ENCODE results near the gene DDIT4L. TPM values are rescaled to one million over a fixed set of nuclear protein-coding genes. Genes with fewer than 3 reads are reported as not detected.

DDIT4L gene
- total and polyA plus RNA-seq, 2 of the 13 experiments (the other 11 are each of a cell fraction or from before 2014, with no cell fraction given) = not detected

DNA sequence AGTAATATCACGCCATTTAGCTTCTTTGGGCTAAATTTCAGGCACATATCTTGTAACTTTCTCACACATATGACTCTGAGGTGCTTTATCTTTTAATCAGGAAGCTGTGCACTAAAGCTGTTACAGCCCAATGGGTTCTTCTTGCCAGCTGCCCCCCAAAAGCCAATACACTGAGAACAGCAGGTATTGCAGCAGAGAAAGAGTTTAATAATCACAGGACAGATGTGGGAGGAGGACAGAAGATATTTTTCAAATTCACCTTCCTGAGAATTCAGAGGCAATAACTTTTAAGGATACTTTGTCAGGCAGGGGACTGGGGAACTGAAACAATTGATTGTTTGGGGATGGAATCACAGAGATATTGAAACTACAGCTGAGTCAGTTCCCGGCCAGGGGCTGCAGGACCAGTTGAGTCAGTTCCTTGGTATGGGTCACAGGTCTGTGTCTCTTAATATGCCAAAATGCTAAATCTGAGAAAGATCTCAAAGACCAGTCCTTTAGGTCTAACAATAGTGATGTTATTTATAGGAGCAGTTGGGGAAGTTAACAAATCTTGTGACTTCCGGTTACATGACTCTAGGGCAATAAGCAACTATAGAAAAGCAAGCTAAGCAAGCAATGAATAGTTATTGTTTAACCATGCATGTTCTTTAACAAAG lies 28.1 kb downstream of the DDIT4L start:
- no peaks in the 10 kb centered on the region for H3K4me1 ChIP-seq (ENCODE audit: insufficient read depth, low read length)
- TF ChIP-seq KMT2A (CRISPR knock-in tag; IDR thresholded peaks at IDR 0.05) (no peak), ZMYM3 (CRISPR knock-in tag; IDR thresholded peaks at IDR 0.05) (no peak), ZNF562 (CRISPR knock-in tag; IDR thresholded peaks at IDR 0.05; ENCODE audit: borderline replicate concordance) (no peak), ZNF792 (CRISPR knock-in tag; IDR thresholded peaks at IDR 0.05) (no peak), ZNF746 (CRISPR knock-in tag; IDR thresholded peaks at IDR 0.05) (no peak), ZNF468 (CRISPR knock-in tag; IDR thresholded peaks at IDR 0.05) (no peak), MBD4 (IDR thresholded peaks at IDR 0.05; ENCODE audit: borderline replicate concordance, low read length) (no peak), PHB2 (IDR thresholded peaks at IDR 0.05; ENCODE audit: partially characterized antibody) (no peak), MTA1 (CRISPR knock-in tag; IDR thresholded peaks at IDR 0.05; ENCODE audit: borderline replicate concordance) (no peak), ZNF446 (CRISPR knock-in tag; IDR thresholded peaks at IDR 0.05) (no peak), NFKBIZ (CRISPR knock-in tag; IDR thresholded peaks at IDR 0.05) (no peak), ZSCAN12 (CRISPR knock-in tag; IDR thresholded peaks at IDR 0.05) (no peak), ZFP1 (CRISPR knock-in tag; IDR thresholded peaks at IDR 0.05) (no peak), ZNF34 (CRISPR knock-in tag; IDR thresholded peaks at IDR 0.05; ENCODE audit: borderline replicate concordance) (no peak)
- TF ChIP-seq, protein P1, sequence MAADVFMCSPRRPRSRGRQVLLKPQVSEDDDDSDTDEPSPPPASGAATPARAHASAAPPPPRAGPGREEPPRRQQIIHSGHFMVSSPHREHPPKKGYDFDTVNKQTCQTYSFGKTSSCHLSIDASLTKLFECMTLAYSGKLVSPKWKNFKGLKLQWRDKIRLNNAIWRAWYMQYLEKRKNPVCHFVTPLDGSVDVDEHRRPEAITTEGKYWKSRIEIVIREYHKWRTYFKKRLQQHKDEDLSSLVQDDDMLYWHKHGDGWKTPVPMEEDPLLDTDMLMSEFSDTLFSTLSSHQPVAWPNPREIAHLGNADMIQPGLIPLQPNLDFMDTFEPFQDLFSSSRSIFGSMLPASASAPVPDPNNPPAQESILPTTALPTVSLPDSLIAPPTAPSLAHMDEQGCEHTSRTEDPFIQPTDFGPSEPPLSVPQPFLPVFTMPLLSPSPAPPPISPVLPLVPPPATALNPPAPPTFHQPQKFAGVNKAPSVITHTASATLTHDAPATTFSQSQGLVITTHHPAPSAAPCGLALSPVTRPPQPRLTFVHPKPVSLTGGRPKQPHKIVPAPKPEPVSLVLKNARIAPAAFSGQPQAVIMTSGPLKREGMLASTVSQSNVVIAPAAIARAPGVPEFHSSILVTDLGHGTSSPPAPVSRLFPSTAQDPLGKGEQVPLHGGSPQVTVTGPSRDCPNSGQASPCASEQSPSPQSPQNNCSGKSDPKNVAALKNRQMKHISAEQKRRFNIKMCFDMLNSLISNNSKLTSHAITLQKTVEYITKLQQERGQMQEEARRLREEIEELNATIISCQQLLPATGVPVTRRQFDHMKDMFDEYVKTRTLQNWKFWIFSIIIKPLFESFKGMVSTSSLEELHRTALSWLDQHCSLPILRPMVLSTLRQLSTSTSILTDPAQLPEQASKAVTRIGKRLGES (CRISPR knock-in tag; IDR thresholded peaks at IDR 0.05; ENCODE audit: borderline replicate concordance) = no peak
- TF ChIP-seq, protein P2, sequence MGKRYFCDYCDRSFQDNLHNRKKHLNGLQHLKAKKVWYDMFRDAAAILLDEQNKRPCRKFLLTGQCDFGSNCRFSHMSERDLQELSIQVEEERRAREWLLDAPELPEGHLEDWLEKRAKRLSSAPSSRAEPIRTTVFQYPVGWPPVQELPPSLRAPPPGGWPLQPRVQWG (CRISPR knock-in tag; IDR thresholded peaks at IDR 0.05; ENCODE audit: borderline replicate concordance, low read depth) = no peak
- TF ChIP-seq, protein P3, sequence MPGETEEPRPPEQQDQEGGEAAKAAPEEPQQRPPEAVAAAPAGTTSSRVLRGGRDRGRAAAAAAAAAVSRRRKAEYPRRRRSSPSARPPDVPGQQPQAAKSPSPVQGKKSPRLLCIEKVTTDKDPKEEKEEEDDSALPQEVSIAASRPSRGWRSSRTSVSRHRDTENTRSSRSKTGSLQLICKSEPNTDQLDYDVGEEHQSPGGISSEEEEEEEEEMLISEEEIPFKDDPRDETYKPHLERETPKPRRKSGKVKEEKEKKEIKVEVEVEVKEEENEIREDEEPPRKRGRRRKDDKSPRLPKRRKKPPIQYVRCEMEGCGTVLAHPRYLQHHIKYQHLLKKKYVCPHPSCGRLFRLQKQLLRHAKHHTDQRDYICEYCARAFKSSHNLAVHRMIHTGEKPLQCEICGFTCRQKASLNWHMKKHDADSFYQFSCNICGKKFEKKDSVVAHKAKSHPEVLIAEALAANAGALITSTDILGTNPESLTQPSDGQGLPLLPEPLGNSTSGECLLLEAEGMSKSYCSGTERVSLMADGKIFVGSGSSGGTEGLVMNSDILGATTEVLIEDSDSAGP (CRISPR knock-in tag; IDR thresholded peaks at IDR 0.05; ENCODE audit: borderline replicate concordance) = no peak
- TF ChIP-seq, protein P4, sequence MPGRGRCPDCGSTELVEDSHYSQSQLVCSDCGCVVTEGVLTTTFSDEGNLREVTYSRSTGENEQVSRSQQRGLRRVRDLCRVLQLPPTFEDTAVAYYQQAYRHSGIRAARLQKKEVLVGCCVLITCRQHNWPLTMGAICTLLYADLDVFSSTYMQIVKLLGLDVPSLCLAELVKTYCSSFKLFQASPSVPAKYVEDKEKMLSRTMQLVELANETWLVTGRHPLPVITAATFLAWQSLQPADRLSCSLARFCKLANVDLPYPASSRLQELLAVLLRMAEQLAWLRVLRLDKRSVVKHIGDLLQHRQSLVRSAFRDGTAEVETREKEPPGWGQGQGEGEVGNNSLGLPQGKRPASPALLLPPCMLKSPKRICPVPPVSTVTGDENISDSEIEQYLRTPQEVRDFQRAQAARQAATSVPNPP (CRISPR knock-in tag; IDR thresholded peaks at IDR 0.05) = no peak
- TF ChIP-seq, protein P5, sequence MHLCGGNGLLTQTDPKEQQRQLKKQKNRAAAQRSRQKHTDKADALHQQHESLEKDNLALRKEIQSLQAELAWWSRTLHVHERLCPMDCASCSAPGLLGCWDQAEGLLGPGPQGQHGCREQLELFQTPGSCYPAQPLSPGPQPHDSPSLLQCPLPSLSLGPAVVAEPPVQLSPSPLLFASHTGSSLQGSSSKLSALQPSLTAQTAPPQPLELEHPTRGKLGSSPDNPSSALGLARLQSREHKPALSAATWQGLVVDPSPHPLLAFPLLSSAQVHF (CRISPR knock-in tag; IDR thresholded peaks at IDR 0.05) = no peak
- H3K4me2 ChIP-seq (ENCODE audit: low read depth, low read length) = no peak overlapping the region
- POLR2A ChIA-PET = no interaction called here
- WGBS (ENCODE audit: low lambda C conversion rate) = 2% methylated on average over 3 of the region's 3 CpGs
- no peak overlapping the region for H3K27ac ChIP-seq (ENCODE audit: extremely low read length, insufficient read depth, low read length)
- H3K9me3 ChIP-seq (ENCODE audit: low read length) = peaks cover 23% of the 10 kb centered on the region
- ATAC-seq = no peak
- in situ Hi-C loops (cut with HindIII; ENCODE audit: extremely low pct_ligation_motif_present, low pct_unique_long_range_greater_than_20kb) = no loop called here
- H3K9ac ChIP-seq (ENCODE audit: insufficient read depth, low read depth, low read length) = no peak overlapping the region
- H2AFZ ChIP-seq (ENCODE audit: low read length) = no peak overlapping the region
- H3K79me2 ChIP-seq (ENCODE audit: insufficient read depth, low read length) = no peaks in the 10 kb centered on the region
- no peaks in the 10 kb centered on the region for H3K36me3 ChIP-seq (replicated peaks in 1 of 2; ENCODE audit: control insufficient read depth in 1 of 2, insufficient read depth in 2 of 2, low read length in 2 of 2)
- no TSS peak for BruUV-seq (replicated peaks)
- CTCF ChIA-PET (ENCODE audit: low intra/inter-chr PET ratio, low total read pairs) = no interaction called here
- FAIRE-seq = no peak
- DNase-seq (ENCODE audit: low spot score) = no peak
- H4K20me1 ChIP-seq (ENCODE audit: insufficient read depth, low read length) = no peaks in the 10 kb centered on the region
- no peaks in the 10 kb centered on the region for H3K27me3 ChIP-seq (ENCODE audit: control insufficient read depth in 1 of 2, insufficient read depth in 2 of 2, low read length in 2 of 2)
- intact Hi-C loops (cut with micrococcal nuclease; ENCODE audit: unreplicated experiment) = no loop called here
- no peak overlapping the region for H3K4me3 ChIP-seq (replicated peaks in 1 of 3; ENCODE audit: insufficient read depth in 1 of 3, low read depth in 2 of 3, low read length in 3 of 3)
